NCI-H345 (cell line): ENCODE measurements around the gene TGFBR1.

ENCODE experiments used
- DNase-seq: peaks from one replicate; lab custom pipeline; 2025; lab: John Stamatoyannopoulos, UW

TGFBR1 gene

DNA sequence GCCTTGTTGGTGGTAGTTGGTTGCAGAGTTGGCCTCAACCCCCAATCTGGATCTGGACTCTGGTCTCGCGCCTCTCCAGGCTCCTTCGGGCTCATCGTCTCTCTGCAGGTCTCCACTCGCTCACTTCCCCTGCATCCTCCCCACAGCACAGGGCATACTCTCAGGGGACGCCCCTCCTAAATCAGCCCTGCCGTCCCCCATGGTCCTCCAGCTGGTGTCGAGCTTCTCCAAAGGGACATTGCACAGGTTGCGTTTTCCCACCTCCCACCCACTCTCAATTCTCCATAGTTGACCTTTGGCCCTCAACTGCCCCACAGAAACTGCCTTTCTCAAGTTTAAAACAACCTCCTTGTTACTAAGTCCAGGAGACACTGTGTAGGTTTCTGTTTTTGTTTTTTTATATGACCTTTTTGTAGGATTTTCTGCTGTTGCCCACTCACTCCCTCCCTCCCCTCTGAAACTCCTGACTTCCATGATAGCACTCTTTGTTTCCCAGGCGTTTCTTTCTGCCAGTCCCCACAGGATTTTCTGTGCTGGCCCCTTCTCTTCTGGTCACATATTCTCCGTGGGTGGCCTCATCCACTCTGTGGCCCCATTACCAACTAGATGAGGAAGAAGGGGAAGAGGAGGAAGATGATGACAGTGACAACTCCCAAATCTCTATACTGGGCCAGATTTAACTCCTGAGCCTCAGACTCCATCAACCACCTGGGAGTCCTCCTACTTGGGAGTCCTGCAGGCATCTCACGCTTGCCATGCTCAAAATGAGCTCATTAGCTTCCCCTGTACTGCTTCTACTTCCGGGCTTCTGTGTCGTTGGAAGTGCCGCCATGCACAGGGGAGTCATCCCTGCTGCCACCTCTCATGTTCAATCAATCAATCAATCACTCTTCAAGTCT is 66.6 kb downstream of the TGFBR1 start:
- DNase-seq: no peak

GRCh38 chr9:99172124-99173091 is 67.5 kb downstream of the TGFBR1 start:
- DNase-seq: peak; percentile 74

DNA sequence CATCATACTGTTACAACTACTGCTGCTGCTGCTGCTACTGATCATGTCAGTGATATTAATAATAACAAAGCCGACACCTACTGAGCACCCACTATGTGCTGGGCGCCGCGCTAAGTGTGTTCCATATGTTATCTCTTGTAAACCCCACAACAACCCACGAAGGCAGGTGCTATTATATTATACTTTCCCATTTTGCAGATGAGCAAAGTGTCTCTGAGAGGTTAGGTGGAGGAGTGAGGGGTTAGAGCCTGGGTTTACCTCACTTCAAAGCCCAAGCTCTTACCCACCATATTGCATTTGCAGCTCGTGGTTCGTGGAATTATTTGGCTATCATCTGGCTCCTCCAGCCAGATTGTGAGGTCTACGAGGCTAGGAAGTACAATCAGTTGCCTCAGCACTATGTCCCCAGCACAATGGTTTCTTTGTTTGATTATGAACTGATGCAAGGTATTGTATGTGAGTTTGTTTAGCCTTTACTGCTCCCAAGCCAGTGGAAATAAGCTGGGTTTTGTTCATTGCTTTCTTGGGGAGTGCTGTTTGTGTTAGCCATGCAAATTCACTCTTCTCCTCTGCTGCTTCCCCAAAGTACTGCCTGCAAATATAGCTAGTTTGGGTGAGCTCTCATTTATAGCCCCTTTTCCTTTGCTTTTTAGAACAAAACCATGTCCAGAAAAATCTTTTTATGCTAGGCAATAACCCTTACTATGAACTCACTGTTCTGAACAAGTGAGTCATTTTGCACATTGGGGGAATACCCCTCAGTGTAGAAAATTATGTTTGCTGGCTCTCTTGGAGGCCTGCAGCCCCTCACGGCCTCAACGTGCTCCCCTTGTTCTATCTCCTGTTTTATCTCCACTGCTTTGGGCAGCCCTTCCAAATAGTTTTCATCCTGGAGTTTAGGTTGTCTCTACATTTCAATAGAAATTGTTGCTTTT is 68.9 kb downstream of the TGFBR1 start:
- DNase-seq: peak; percentile 54

- DNase-seq: no peak
Measured at GRCh38 chr9:99176527-99177013, 71.7 kb downstream of the TGFBR1 start.

DNA sequence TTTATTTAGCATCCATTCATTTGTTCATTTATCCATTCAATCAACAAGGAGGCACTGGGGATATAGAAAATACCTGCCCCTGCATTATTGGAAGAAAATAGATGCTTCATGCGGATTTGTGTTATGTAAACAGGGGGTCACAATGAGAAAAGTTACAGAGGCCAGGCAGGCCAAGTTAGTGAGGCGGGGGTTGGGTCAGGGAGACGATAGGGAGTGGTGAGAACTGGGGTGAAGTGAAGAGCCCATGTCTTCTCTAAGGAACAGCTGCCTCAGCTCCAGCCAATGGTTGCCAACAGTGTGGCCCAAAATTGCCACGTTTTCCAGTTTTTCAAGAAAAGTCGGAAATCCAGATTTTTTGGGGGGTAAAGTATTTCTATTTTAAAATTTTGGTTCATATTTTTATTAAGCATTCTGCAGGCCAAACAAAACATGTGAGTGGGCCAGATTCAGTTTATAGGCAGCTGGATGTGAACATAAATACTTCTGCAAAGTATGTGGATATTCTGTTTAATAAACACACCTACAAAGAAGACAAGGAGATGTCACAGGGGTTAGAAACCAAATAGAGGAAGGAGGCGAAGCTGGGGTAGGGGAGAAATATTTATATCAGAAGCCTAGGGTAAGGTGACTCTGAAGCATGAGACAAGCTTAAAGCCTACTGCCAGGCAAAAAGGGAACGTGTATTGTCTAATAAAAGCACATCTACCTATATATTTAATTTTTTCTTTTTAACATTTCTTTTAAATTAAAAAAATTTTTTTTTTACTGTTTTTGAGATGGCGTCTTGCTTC is 72.9 kb downstream of the TGFBR1 start:
- DNase-seq: no peak

- DNase-seq: no peak
Measured at GRCh38 chr9:99178912-99179872, 74.3 kb downstream of the TGFBR1 start.

GRCh38 chr9:99180199-99180598 is 75.3 kb downstream of the TGFBR1 start:
- no peak for DNase-seq

- DNase-seq: no peak
Measured at GRCh38 chr9:99180662-99181061, 75.7 kb downstream of the TGFBR1 start.

GRCh38 chr9:99181206-99181605 is 76.3 kb downstream of the TGFBR1 start:
- DNase-seq: no peak

GRCh38 chr9:99181621-99182020 is 76.7 kb downstream of the TGFBR1 start:
- no peak for DNase-seq

- no peak for DNase-seq
Measured at GRCh38 chr9:99182356-99182755, 77.4 kb downstream of the TGFBR1 start.

DNA sequence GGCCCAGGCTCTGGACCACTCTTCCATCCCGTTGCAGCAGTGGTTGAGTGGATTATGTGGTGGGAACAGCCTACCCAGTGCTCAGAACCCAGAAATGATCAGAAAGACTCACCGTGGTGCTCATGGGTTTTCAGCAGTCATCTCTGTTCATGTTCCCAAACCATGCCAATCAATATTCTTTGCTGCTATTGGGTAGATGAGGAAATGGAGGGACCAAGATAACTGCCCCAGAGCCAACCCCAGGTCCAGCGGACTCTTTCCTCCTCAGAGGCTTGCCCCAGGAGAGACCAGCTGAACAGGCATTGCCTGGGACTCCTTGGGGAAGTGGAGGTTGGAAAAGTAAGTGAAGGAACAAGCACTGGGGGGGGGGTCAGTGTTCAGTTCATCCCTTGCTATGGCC is 78.7 kb downstream of the TGFBR1 start:
- DNase-seq: no peak

GRCh38 chr9:99184110-99184474 is 79.2 kb downstream of the TGFBR1 start:
- DNase-seq: no peak

DNA sequence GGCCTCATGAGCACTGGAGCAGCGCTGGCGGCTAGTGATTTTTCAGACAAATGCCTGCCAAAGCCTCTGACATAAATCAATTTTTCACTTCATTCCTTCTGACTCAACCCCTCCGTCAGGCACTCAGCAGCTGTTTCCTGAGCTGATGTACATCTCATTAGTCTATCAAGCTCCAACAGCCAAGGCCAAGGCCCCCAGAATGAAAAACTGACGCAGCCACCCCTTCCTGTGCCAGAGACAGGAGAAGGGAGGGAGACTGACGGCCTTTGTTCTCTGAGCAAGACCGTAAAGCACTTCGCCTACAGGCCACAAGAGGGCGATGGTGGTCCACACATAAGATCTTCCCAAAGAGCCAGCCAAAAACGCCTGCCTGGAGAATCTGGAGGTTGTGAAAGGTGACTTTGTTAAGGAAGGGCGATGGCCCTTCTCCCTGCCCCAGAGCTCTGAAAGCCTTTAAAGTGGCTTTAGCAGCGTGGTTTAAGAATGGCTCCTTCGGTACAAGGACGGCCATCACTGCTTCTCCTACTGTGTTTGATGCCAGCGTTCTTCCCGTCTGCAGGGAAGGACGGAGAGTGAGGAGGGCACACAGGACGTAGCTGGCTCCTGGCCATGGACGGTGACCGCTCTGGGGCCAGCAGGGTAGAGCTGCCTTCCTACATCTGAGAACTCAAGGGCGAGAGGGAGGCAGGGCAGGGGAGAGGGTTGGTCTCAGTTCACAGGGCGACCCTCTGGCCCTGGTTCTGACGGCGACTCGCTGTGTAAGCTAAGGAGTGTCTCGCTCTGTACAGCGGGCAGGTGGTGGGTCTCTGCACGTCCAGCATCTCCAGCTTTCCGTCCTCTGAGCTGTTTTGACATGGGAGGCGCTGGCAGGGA is 79.8 kb downstream of the TGFBR1 start:
- DNase-seq: peak; percentile 92

DNA sequence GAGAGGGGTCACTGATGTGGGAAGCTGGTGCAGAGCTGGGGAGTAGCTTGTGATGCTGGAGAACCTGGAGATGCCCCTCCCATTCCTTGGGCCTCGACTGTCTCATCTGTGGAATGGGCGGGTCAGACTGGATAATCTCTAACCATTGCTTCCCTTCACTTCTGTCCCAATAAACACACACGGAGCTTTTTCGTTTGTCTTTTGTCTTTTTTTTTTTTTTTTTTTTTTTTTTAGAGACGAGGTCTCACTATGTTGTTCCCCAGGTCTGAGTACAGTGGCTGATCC is 80.4 kb downstream of the TGFBR1 start:
- DNase-seq: no peak

DNA sequence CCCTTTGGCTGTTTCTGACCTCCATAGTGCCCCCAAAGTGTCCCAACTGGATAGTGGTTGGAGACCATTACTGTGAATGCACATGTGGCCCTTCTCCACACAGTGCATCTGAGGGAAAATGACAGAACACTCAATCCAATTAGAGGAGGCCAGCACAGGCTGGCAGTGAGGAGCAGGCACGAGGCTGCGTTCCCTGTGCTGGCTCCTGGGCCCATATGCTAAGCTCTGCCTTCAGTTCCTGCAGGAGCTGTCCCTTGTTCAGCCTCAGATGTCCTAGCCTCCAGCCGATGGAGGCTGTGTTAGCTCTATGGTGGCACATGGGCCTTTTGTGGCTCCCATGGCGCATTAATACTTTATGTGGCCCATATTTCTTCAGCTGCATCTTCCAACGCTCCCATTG is 81.0 kb downstream of the TGFBR1 start:
- no peak for DNase-seq

DNA sequence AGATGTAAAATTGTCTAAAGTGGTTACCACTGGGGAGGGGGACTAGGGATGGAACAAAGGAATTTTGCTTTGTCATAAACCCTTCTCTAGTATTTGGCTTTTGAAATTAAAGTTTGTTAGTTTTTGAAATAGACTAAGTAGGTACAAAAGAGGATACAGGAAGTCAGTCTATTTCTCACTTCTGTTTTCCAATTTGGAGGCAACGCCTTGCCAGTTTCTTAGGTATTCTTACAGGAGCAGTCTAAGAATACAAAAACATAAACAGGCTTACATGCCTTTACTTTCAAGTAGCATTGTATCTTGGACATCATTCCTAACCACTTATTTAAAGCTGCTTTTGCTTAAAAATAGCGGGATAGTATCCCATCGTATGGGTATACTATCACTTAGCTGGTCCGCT is 82.4 kb downstream of the TGFBR1 start:
- DNase-seq: no peak

GRCh38 chr9:99189186-99189585 is 84.3 kb downstream of the TGFBR1 start:
- no peak for DNase-seq
